Measurements from ENCODE around the gene GSG1. TPM values are rescaled to one million over a fixed set of nuclear protein-coding genes. Genes with fewer than 3 reads are reported as not detected.
"Not testable (repeated sequence)": the region's sequence is repeated elsewhere in the genome, so short reads cannot be mapped to it uniquely, and the experiment has no call there.

GSG1 gene
- polyA plus RNA-seq, 10 donors = 6.8 to 18.5 (median 8.8) TPM

DNA sequence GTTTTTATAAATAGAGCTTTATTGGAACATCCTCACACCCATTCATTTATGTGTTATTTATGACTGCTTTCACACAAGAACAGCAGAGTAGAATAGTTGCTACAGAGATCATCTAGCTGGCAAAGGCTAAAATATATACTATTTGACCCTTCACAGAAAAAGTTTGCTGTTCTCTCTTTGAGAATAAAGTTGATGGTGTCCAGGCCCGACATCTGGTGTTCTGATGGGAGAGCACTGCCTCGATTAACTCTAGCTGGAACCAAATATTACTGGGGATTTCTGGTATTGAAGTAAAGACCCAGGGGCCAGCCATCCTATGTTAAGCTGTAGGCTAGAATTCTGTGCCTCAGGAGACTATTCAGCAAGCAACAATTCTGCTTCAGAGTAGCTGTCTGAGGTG lies 37.5 kb downstream of the GSG1 start:
- no peak for DNase-seq

DNA sequence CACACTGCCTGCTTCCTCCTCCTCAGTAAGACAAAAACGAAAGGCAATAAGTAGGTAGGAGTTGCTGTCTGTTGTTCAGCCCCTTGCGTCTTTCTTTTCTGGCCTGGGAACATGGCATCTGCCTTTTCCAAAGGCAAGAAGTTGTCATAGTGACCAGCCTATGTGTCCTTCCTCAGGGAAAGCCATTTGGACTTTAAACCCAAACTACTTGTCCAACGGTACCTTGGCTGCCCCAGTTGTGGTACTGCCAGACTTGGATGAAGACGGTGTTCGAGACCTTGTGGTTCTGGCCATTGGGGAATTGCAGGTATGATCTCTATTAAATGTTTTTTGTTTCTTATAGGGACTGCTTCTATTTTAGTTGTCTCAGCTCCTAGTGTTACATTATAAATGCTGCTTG lies 40.8 kb downstream of the GSG1 start:
- no peak for DNase-seq

GRCh38 chr12:13061377-13061776 lies 42.1 kb downstream of the GSG1 start:
- no peak for DNase-seq

DNA sequence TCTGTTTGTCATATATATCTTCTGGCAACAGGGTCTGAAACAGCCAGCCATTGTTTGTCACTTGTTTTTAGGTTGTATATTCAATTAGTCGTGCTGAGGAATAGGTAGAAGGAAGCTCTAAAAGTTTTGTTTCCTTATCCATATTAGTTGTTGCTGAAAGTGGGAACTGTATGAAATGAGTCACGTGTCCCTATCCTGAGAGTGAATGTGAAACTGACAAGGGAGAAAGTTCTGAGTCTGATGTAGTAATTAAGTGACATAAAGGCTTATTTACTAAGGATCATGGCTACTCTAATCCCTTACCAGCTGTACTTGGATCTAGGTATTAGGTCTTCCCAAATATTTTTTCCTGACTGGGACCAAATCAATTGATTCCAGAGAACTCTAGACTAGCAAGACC lies 42.9 kb downstream of the GSG1 start:
- DNase-seq = no peak

DNA sequence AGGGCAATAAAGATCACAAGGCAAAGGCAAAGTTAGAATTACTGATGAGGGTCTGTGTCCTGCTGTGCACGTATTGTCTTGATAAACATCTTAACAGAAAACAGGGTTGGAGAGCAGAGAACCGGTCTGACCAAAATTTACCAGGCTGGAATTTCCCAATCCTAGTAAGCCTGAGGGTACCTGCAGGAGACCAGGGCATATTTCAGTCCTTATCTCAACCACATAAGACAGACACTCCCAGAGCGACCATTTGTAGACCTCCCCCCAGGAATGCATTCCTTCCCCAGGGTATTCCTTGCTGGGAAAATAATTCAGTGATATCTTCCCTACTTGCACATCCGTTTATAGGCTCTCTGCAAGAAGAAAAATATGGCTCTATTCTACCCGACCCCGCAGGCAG lies 49.9 kb downstream of the GSG1 start:
- not testable (repeated sequence) for DNase-seq

DNA sequence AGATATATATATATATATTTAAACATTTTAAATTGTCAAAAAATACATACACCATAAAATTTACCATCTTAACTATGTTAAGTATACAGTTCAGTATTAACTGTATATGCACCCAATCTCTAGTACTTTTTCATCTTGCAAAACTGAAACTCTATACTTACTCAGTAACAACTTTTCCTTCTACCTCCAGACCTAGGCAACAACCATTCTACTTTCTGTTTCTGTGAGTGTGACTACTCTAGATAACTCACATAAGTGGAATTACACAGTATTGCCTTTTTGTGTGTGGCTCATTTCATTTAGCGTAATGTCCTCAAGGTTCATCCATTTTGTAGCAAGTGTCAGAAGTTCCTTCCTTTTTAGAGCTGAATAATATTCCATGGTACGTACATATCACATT lies 51.0 kb downstream of the GSG1 start:
- DNase-seq = no peak

- DNase-seq = no peak
These were observed 53.7 kb downstream of the GSG1 start for GRCh38 chr12:13049816-13050215.

DNA sequence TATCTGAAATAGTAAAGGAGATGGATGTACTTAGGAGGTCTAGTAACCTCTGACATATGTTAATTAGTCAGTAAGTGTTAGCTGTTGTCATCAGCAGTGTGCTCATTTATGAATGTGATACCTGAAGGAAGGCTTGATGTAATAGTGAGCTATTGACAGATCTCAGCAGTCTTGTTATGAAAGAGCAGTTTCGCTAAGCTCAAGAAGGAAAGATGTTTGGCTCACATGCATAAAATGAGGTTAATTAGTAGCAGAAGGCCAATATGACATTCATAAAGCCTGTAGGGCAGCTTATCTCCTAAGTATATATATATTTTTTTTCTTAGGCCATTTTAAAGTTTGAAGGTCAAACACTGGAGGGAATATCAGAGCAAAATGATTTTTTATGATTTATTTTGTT lies 56.5 kb downstream of the GSG1 start:
- DNase-seq = no peak

- DNase-seq = no peak
These were observed 57.7 kb downstream of the GSG1 start for GRCh38 chr12:13045816-13046215.

DNA sequence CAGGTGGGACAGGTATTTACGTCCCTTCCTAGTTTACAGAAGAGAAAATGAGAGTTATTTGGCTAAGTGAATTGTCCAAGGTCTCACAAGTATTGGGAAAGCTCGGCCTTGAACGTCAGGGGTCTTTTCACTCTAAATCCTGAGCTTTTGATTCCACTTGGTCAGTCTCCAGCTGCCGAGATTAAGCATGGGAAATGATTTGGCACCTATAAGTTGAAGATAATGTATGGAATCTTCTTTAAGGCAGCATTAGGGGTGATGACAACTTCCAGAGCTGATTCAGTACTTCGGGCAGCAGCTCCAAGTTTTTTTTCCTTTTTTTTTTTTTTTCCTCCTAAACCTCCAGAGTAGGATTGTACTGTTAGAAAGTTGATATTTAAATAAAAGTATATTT lies 58.6 kb downstream of the GSG1 start:
- peak in 1 of 3 donors; percentile 85 for DNase-seq

DNA sequence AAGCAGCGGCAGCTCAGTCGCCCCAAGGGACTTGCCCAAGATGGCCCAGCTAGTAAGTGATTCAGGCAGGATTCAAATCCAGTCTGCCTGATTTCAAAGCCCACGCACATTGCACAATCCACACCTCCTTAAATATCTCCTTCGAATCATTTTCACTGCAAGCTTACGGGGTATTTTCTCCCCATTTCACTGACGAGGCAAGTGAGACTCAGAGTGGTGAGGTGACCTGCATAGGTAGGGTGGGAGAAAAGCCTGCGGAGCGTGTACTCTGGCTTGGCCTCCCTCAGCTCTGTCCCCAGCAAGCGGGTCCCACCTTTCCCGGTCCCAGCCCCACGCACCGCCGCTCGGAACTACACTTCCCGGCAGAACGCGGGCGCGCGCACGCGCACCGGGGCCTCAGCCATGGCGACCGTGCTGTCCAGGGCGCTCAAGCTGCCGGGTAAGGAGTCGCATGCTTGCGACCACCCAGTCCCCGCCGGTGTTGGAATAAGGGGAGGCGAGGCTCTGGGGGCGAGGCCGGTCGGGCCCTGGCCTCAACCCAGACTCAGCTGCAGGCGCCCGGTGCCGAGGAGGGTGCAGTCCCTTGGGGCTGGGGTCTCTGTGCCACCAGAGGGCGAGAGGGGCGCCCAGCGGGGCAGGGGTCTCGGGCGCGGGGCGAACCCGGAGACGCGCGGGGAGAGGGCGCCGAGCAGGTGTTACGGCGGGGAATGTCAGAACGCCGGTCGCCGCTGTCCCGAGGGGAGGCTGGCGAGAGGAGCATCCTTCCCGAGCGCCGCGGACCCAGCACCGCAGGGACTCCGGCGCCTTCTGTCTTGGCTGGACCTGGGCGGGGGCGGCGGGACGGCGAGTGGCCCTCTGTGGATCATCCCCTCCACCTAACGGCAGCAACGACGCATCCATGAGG lies 59.2 kb downstream of the GSG1 start, which contains the start of gene FAM234B:
Gene FAM234B, plus strand, starts transcription at position 380 of the 904 bp plus-strand sequence. Its CDS starts 23 bp downstream, at position 403.
- DNase-seq = peak; percentile 49 to 90 (median 84)

DNA sequence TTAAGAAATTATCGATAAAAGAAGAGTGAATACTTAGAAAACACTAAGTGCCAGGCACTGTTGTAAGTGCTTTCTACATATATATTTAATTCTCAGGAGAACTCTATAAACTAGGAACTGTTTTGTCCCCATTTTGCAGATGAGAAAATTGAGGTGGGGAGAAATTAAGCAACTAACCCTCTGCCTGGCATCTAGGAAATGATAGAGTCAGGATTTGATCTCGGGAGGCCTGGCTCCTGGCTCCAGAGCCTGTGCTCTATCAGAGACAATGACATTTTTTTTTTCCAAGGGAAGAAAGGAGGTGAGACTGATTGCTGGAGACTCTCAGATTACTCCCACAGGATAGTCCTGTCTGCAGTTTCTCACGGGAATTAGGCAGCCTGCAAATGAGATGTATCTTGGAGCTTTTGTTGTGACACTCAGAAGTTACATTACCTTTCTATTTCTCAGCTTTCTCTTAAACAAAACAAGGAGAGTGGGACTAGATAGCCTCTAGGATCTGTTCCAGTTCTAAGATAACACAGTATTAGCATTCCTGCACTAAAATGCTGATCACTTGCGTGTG lies 60.7 kb downstream of the GSG1 start:
- DNase-seq = no peak

DNA sequence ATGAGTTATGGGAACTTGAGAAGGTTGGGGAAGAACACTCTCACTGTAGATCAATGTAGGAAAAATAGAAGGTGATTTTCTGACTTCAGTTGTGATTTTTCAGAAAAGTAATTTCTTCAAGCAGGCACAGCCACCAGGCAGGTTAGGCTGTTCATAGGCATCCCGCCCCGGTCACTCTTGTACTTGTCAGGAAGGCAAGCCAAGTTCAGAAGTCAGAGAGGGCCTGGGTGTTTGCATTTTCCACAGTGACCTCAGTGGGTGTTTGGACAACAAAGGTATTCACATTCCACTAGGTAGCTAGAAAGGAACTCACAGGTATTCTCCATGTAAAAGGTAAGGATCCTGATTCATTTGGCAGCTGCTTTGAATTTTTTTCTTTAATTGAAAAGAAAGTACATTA lies 62.2 kb downstream of the GSG1 start:
- DNase-seq = no peak

DNA sequence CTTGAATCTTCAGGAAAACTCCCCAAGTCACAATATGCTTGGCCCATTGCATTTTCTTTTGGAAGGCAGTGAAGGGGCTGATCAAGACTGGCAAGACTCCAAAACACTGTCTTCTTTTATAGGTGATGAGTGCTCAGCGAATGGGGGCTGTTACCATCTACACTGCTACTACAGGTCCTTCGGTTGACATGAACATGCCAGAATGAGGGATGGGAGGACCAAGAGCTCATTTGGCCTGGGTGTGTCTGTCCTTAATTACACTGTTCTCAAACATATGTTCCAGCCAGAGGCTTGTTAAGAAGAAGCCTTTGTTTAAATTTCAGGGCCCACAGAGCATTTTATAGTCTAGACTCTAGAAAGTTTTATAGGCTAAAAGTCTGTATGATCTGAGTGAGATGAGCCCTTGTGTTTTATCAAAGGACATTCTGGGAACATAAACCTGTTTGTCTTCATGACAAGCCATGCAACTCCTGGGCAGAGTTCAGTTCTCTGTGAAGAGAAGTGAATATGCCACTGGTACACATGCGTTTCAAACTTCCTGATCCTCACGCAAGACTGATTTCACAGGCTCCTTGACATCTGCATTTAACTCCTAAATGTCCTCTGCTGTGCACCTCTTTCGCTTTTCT lies 64.0 kb downstream of the GSG1 start:
- DNase-seq = no peak

- DNase-seq = peak in 1 of 3 donors; percentile 60
These were observed 64.8 kb downstream of the GSG1 start for GRCh38 chr12:13038491-13039161.

GRCh38 chr12:13036881-13037280 lies 66.6 kb downstream of the GSG1 start:
- no peak for DNase-seq

DNA sequence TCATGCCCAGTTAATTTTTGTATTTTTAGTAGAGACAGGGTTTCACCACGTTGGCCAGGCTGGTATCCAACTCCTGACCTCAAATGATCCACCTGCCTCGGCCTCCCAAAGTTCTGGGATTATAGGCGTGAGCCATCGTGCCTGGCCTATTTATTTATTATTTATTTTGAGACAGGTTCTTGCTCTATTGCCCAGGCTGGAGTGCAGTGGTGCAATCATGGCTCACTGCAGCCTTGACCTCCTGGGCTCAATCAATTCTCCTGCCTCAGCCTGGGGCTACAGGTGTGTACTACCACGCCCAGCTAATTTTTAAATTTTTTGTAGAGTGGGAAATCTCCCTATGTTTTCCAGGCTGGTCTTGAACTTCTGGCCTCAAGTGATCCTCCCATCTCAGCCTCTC lies 68.1 kb downstream of the GSG1 start:
- not testable (repeated sequence) for DNase-seq

Other genes with a start within 250 kb of the GSG1 start
- 1 to 10 TPM in 9 of 10 donors, under 1 TPM in 1; 0.69 to 3.3 (median 1.7) TPM for gene GPRC5A, start 212.1 kb downstream of the GSG1 start, polyA plus RNA-seq (ENCODE audit: insufficient read length in 10 of 10)
- gene GPRC5D, start 151.5 kb downstream of the GSG1 start, polyA plus RNA-seq (ENCODE audit: insufficient read length in 10 of 10) = under 1 TPM in 4 of 10 donors, not detected in 6; 0.29 to 0.63 (median 0.42) TPM
- 10 to 100 TPM; 38.0 to 56.2 (median 44.1) TPM for gene HEBP1, start 103.4 kb downstream of the GSG1 start, polyA plus RNA-seq (ENCODE audit: insufficient read length in 10 of 10)
- 1 to 10 TPM; 3.5 to 7.1 (median 5.2) TPM for gene FAM234B, start 59.3 kb downstream of the GSG1 start, polyA plus RNA-seq (ENCODE audit: insufficient read length in 10 of 10)
- 100 to 1,000 TPM; 159 to 263 (median 200) TPM for gene EMP1, start 93.1 kb upstream of the GSG1 start, polyA plus RNA-seq (ENCODE audit: insufficient read length in 10 of 10)

Measured in muscle of back (tissue), 11 donors.